DOHH2 (cell line): ENCODE measurements around the gene PPP2CA.

Source experiments
- H3F3A ChIP-seq: fragments of 200-600 bp; sonication (generic), shearing (Covaris generic); 2 replicates; pipeline ENCODE4 v1.6.0; 2016; ENCODE audit warnings: antibody characterized with exemption, mild to moderate bottlenecking; ENCODE audit not compliant: control insufficient read depth, insufficient read depth
- H3K27ac ChIP-seq: fragments of 200-600 bp; sonication (generic); 2 replicates; pipeline ENCODE4 v1.5.1; 2014; ENCODE audit warnings: low read depth, mild to moderate bottlenecking, low read length, moderate library complexity
- H3K27me3 ChIP-seq: fragments of 200-600 bp; sonication (generic); 2 replicates; pipeline ENCODE4 v1.6.1; 2014; ENCODE audit warnings: mild to moderate bottlenecking, low read length, mixed read lengths; ENCODE audit not compliant: control insufficient read depth
- H3K36me3 ChIP-seq: fragments of 200-600 bp; sonication (generic); 2 replicates; pipeline ENCODE4 v1.6.1; 2014; ENCODE audit warnings: mild to moderate bottlenecking, low read length, moderate library complexity, mixed read lengths; ENCODE audit not compliant: control insufficient read depth
- H3K4me1 ChIP-seq: fragments of 200-600 bp; sonication (generic); 2 replicates; pipeline ENCODE4 v1.6.1; 2014; ENCODE audit warnings: mild to moderate bottlenecking, low read length, mixed read lengths; ENCODE audit not compliant: control insufficient read depth
- H3K4me2 ChIP-seq: fragments of 200-600 bp; sonication (generic); 2 replicates; pipeline ENCODE4 v1.6.0; 2014; ENCODE audit warnings: mild to moderate bottlenecking, low read length, moderate library complexity
- H3K4me3 ChIP-seq: fragments of 200-600 bp; sonication (generic); 2 replicates; pipeline ENCODE4 v1.5.1; 2014; ENCODE audit warnings: mild to moderate bottlenecking, low read length, mixed read lengths
- H3K79me2 ChIP-seq: fragments of 200-600 bp; sonication (generic); 2 replicates; pipeline ENCODE4 v1.6.1; 2014; ENCODE audit warnings: mild to moderate bottlenecking, low read length, mixed read lengths; ENCODE audit not compliant: control insufficient read depth
- H3K9me2 ChIP-seq: fragments of 200-600 bp; sonication (generic); replicated peaks from 2 replicates; pipeline ENCODE4 v1.6.1; 2014; ENCODE audit warnings: mild to moderate bottlenecking, low read length, mixed read lengths; ENCODE audit not compliant: control insufficient read depth
- H3K9me3 ChIP-seq: fragments of 200-600 bp; sonication (generic); 2 replicates; pipeline ENCODE4 v1.6.1; 2014; ENCODE audit warnings: antibody characterized with exemption, low read length, mixed read lengths; ENCODE audit not compliant: control insufficient read depth, insufficient read depth
- H4K20me1 ChIP-seq: fragments of 200-600 bp; sonication (generic); 2 replicates; pipeline ENCODE4 v1.6.0; 2014; ENCODE audit warnings: low read depth, mild to moderate bottlenecking, antibody characterized with exemption, low read length, moderate library complexity; ENCODE audit not compliant: control insufficient read depth, insufficient read depth
- CTCF ChIP-seq: fragments of 200-600 bp; sonication (generic); IDR thresholded peaks from one replicate; pipeline ENCODE4 v1.5.1; 2014; ENCODE audit warnings: antibody characterized with exemption, mild to moderate bottlenecking, low read depth, low read length; ENCODE audit not compliant: poor library complexity, severe bottlenecking
- EZH2phosphoT487 ChIP-seq: fragments of 200-600 bp; sonication (generic); IDR thresholded peaks from 2 replicates; pipeline ENCODE4 v1.6.1; 2017; ENCODE audit warnings: borderline replicate concordance, mild to moderate bottlenecking, antibody characterized with exemption, low read length, moderate library complexity, mixed read lengths

PPP2CA gene

GRCh38 chr5:134240421-134240962 lies 14.6 kb upstream of the PPP2CA start:
- no peaks in the 10 kb centered on the region for H4K20me1 ChIP-seq
- peaks cover 19% of the 10 kb centered on the region for H3K27me3 ChIP-seq
- no peaks in the 10 kb centered on the region for H3K9me3 ChIP-seq
- H3K27ac ChIP-seq, result no peak overlapping the region
- no peaks in the 10 kb centered on the region for H3K9me2 ChIP-seq
- no peak overlapping the region for H3K4me3 ChIP-seq
- no peaks in the 10 kb centered on the region for H3K36me3 ChIP-seq
- no peaks in the 10 kb centered on the region for H3F3A ChIP-seq
- no peaks in the 10 kb centered on the region for H3K79me2 ChIP-seq
- H3K4me1 ChIP-seq, result no peaks in the 10 kb centered on the region
- TF ChIP-seq EZH2phosphoT487 (no peak), CTCF (no peak)
- H3K4me2 ChIP-seq, result no peak overlapping the region

- H3K36me3 ChIP-seq, result no peaks in the 10 kb centered on the region
- no peaks in the 10 kb centered on the region for H3K79me2 ChIP-seq
- TF ChIP-seq EZH2phosphoT487 (no peak), CTCF (no peak)
- H4K20me1 ChIP-seq, result no peaks in the 10 kb centered on the region
- no peaks in the 10 kb centered on the region for H3F3A ChIP-seq
- H3K27ac ChIP-seq, result no peak overlapping the region
- no peak overlapping the region for H3K4me3 ChIP-seq
- H3K4me2 ChIP-seq, result no peak overlapping the region
- H3K9me3 ChIP-seq, result no peaks in the 10 kb centered on the region
- H3K9me2 ChIP-seq, result no peaks in the 10 kb centered on the region
- peaks cover 19% of the 10 kb centered on the region for H3K27me3 ChIP-seq
- H3K4me1 ChIP-seq, result no peaks in the 10 kb centered on the region
These were observed 10.9 kb upstream of the PPP2CA start for GRCh38 chr5:134236820-134237219.

- Histone ChIP-seq H3K79me2 (no peaks in the 10 kb centered on the region), H3K4me3 (no peak overlapping the region), H3K27me3 (peaks cover 19% of the 10 kb centered on the region), H3K9me3 (no peaks in the 10 kb centered on the region), H3K9me2 (no peaks in the 10 kb centered on the region), H3K27ac (no peak overlapping the region), H3K4me2 (no peak overlapping the region), H3K4me1 (no peaks in the 10 kb centered on the region), H3K36me3 (no peaks in the 10 kb centered on the region), H3F3A (no peaks in the 10 kb centered on the region), H4K20me1 (no peaks in the 10 kb centered on the region)
- TF ChIP-seq EZH2phosphoT487, result no peak
- no peak for TF ChIP-seq CTCF
These were observed 10.4 kb upstream of the PPP2CA start for GRCh38 chr5:134236318-134236717.
